Activated gamma-delta T cell treated with anti-CD3 and anti-CD28 coated beads, Interleukin-2, amount 50 U/mL, for 16 hours (primary cell): ENCODE results near the gene NPHP4.

Experiments used
- DNase-seq: peaks from one replicate; pipeline ENCODE4 v3.0.0-alpha.2; 2020; ENCODE audit warnings: low read depth

The NPHP4 gene

DNA sequence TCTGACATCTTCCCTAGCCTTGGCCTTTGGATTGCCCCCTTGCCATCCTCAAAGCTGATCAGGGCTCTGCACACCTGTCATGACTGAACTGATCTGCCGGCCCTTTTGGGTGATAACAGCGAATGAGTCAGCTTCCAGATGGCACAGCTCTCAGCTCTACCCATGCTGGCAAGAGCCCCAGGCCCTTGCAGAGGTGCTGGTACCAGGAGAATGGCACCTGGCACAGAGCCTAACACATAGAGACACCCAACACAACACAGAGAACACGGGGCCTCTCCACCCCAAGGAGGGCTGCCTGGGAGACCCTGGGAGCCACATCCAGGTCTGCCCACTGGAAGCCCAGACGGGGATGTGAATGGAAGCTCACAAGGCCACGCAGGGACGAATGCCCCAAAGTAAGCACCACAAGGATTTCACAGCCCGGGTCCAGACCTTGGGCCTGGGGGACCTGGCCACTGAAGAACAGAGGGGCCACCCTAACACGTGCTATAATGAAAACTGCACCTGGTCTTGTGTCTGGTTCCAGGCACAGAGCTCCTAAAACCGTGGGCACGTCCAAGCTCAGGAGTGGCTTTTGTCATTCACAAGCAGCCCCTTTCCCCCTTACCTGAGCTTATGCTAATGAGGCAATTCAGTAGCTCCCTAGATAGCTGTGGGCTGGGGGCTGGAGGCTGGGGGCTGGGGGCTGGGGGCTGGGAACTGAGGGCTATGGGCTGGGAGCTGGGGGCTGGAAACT, 160.5 kb downstream of the NPHP4 start:
- DNase-seq, result no peak

DNA sequence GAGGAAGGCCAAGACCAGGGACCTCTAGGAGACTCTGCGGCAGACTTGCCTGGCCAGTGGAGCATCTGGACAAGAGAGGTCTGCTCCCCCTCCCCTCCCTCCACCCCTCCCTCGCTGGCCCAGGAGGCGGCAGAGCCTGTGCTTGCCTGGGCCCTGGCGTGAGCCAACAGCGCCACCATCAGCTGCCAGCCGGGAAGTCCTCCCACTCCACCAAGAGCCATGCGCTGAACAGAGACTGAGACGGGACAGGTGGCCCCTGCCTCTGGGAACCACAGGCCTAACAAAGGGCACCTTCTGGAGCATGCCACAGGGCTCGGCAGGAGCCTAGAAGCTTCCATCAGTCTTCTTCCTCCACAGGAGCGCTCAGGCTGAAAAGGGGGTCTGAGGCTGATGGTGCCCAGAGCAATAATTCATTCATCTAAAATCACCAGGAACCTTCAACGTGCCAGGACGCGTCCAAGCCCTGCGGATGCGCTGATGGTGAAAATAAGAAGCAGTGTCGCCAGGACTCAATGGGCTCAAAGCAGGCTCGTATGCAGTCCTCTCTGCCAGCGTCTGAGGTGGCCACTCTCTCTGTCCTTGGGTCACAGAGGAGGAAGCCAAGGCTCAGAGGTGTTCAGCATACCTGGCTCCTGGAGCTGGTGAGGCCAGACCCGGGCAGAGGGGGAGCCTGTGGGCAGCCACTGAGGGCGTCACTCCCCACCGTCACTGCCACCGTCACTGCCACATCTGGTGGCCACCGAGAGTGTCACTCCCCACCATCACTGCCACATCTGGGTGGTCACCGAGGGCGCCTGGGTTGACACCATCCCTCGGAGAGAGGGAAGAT, 161.2 kb downstream of the NPHP4 start:
- DNase-seq, result no peak

DNA sequence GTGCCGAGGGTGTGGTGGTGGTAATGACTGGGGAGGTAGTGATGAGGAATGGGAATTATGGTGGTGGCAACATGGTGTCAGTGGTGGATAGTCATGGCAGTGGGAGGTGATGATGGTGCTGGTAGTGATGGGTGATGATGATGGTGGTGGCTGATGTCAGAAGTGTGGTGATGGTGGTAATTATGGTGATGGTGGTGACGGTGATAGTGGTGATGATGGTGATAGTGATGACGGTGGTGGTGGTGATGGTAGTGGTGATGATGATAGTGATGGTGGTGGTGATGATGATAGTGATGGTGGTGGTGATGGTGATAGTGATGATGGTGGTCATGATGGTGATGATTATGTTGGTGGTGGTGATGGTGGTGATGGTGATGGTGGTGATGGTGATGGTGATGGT, 162.8 kb downstream of the NPHP4 start:
- no peak for DNase-seq

DNA sequence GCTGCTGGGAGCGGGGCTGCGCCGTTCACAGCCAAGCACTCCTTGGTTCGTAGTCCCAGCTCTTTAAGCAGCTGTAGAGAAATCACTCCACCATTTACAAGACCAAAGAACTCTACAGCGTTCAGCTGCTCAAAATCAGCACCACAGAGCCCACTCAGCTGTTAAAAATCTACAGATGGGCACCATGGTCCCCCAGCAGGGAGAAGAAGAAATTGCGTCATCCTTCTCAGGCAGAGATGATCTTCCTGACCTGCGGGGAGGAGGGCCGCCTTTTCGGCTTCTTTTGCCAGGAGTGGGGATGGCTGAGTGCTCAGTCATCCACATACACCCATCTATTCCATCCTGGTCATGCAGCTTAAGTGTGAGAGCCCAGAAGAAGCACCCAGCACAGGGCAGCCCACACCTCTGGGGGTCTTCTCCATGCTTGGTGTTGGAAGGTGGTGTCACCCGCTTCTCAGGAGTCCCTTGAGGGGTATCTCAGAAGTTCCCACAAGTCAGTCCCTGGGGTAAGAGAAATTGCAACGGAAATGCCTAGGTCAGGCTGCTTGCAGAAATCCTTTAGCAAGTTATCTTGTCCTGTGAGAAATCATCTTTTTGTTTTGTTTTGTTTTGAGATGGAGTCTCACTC, 163.8 kb downstream of the NPHP4 start:
- no peak for DNase-seq

DNA sequence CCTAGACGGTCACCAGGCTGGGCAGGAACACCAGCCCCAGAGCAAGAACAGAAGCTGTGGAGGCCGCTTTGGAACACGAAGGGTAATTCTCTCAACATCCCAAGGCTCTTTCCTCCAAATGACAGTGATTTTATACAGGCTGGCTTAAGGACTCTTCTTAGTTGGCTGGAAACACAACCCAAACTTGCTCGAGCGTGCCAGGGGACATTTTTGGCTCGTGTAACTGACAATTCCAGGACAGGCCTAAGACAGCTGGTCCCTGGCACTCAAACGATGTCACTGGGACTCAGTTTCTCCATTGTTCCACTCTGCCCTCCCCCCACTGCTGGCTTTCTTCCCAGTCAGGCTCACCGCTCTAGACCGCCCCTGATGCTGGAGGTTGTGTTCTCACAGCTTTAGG, 164.7 kb downstream of the NPHP4 start:
- no peak for DNase-seq

DNA sequence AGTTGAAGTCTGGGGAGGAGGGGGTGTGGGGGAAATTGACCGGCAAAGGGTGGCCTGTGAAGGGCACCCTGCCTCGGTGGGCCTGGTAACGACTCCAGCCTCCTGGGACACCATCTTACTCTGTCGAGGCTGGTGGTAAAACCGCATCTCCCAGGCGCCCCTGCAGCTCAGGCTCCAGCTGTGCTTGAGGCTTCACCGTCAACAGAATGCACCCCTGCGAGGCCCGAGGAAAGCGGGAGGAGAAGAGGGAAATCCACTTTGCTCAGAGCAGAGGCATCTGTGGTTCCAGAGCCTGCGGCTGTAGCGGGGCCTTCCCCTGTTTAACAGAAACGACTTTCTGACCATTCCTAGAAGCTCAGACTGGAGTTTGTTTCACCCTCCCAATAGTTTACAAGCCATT, 165.6 kb downstream of the NPHP4 start:
- no peak for DNase-seq

DNA sequence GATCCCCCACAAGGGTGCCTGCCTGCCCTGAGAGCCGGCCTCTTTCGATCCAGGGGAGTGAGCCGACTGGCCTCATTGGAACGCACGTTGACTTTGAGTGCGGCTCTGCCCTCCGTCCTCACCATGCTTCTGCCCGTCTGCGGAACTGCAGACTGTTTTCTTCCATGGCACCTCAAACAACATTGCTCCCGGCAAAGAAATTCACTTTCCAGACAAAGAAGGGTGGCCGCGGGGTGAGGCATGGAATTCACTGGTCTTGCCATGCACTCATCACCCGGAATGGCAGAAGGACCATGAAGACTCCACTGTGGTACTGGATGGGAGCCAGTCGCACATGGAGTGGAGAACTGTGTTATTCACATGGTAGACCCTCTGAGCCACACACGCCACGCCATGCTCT, 169.5 kb downstream of the NPHP4 start:
- no peak for DNase-seq

DNA sequence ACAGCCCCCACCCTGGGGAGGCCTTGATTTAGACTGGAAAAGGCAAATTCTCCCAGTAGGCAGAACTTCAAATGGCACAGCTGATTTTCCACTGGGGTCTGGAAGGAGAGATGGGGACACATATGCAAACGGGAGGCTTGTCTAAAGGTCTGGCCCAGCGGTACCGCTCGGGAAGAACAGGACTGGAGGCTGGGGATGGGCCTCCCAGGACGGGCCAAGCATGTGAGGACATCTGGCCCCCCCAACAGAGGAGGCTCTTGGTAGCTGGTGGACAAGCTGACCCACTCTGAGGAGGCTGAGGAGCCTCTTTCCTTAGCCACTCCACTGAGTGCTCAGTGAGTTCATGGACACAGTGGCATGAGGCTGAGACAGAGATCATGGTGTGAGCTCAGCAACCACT, 170.0 kb downstream of the NPHP4 start:
- no peak for DNase-seq

DNA sequence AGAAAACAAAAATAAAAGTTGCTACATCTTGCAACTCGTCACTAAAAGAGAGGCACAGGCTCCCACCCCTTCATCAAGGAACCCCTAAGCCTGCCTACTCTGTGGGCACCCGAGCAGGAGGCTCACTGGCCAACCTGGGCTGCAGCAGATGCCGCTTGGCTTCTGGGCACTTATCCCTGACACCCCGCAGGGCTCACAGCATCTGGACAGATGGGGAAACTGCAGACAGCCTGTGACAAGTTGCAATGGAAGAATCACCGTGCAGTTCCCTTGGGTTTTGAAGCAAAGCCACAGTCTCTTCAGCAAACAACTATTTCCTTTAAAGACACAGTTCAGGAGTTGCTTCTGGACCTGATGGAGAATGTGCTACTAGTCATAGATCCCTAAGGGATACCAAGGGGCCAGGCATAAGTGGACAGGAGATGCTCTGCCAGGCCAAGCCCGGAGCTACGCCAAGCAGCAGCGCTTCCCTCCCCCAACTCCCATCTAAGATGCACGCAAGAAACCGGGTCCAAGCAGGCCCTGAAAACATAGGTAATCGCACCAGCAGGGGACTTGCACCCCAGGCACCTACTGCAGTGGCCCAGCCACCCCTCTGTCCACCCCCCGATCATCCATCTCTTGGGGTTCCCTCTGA, 170.6 kb downstream of the NPHP4 start:
- no peak for DNase-seq

DNA sequence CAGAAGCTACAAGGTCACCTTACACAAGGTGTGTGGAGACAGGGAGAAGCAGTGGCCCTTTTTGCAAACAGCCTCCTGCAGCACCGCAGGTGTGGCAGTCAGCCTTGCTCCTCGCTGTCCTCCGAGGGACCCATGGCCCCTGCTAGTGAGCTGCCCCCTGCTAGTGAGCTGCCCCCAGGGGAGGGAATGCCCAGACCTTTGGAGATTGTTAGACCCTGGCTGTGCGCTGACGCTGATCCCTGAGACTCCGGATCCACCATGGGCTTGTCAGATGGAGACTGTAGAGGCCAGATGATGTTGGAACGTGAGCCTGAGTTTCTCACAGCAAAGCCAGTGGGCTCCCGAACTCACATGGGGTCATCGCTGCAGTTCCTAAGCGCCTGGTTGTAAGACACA, 172.2 kb downstream of the NPHP4 start:
- no peak for DNase-seq

DNA sequence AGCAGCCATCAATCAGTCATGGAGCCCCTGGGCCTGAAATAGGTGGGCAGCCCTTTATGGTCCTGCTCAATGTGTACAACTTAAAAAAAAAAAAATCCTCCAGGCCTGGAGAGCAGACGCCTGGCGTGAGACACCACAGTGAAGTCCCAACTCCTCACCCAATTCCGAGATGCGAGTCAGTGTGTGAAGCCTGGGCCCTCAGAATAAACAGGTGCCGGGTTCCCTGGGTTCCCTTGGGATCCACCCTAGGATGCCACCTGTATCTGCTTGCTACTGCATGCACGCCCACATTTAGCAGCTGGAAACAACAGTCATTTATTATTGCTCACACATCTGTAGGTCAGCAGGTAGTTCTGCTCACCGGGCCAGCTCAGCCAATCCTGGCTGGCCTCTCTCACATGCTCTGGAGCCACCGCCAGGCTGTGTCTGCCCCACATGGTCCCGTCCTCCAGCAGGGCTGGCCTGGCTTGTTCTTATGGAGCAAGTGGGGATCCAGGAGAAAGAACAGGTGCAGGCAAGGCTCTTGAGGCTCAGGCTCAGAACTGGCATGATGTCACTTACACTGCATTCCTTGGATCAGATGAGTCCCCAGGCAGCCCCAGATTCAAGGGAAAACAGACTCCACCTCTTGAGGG, 172.7 kb downstream of the NPHP4 start:
- no peak for DNase-seq

DNA sequence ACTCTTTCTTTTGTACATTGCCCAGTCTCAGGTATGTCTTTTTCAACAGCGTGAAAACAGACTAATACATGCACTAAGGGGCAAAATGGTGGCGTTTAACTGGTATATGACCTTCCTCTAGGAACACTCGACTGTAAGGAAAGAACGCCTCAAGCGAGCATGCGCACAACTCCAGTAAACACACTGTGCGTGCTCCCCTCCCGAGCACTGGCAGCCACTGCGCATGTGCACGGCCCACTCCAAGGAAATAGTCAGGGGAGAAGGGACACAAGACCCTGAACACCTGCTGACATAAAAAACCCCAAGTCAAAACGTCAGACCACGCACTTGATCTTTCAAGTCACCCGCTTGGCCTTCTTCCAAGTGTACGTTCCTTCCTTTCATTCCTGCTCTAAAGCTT, 173.5 kb downstream of the NPHP4 start:
- DNase-seq, result no peak

DNA sequence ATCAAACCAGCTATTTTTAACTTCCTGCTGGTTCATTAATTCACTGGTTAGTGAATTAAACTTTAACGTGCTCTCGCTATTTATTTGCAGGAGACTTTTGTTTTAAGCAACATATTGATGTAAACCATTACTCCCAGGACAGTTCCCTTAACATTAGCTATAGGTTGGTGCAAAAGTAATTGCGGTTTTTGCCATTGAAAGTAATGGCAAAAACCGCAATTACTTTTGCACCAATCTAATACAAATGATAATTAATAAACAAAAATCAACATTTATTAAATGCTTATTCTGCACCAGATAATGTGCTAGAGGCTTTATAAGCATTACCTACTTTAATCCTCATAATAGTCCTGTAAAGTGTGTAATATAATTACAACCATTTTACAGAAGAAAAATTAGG, 176.5 kb downstream of the NPHP4 start:
- DNase-seq, result no peak

DNA sequence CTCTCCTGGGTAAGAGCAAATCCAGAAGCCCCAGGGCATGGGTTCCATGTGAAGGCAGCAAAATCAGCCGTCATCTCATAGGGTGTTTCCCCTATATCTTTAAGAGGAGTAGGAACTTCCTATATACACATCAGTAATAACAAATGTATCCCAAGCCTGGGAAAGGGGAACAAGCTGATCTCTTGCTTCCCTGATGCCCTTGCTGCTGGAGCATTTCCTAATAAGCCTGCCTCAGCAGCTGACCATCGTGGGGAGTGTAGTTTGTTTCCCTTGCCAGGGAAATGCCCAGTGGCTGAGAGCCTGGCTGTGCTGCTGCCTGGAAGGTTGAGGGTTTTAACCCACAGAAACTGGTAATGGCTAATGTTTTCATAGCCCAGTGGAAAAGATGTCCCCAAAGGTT, 177.0 kb downstream of the NPHP4 start:
- no peak for DNase-seq

DNA sequence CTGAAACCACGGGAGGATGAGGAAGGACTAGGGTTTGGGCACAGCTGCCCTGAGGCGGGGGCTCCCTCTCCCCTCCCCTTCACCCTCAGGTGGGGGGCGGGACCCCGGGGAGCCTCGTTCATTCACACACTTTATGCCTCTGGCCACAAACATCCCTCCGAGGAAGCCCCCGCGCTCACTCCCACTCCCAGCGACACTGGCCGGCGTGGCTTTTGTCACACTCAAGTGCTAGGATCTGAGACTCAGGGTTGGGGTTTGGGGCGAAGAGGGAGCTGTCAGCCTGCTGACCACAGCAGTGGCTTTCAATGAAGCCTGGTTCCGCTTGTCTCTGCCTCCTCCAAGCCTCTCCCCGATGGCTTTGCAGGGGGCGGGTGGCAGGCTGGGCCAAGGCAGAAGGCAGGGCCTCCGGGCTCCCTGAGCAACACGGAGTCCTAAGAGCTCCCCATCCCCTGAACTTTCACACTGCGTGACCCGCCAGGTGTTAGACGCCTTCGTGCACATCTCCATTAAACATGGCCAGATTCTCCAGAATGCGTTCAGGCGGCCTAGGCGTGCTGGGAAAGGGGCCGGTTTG, 178.1 kb downstream of the NPHP4 start:
- DNase-seq, result no peak

DNA sequence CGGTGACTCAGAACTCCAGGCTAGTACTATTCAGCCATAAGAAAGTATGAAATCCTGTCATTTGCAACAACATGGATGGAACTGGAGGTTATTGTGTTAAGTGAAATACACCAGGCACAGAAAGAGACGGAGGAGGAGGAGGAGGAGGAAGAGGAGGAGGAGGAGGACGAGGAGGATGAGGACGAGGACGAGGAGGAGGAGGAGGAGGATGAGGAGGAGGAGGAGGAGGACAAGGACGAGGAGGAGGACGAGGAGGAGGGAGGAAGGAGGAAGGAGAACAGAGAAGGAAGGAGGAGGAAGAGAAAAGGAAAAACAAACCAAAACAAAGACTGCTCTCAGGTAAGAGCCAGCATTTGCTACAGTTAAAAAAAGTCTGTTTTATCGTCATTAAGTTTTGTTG, 178.7 kb downstream of the NPHP4 start:
- no peak for DNase-seq
